GM12878 (cell line): ENCODE measurements around the gene SORCS2. TPM values are rescaled to one million over a fixed set of nuclear protein-coding genes. Genes with fewer than 3 reads are reported as not detected.

ENCODE experiments used
- ATAC-seq: fragments of 200-7000 bp; cut with Tn5 transposase; 3 replicates; pipeline ENCODE4 v1.9.1; 2020; ENCODE audit warnings: mild to moderate bottlenecking, moderate library complexity
- BruUV-seq: library from RNA; stranded (reverse); fragments of 400-500 nt; replicated peaks from 2 replicates; lab custom pipeline; 2021; lab: Mats Ljungman, UMichigan
- CTCF ChIA-PET: fragments of 300-600 bp; sonication (Branson Sonifier 250); formaldehyde crosslinking; extraction: SDS; loops from one replicate; lab custom pipeline; 2021; ENCODE audit warnings: inconsistent platforms; lab: Yijun Ruan, JAX
- POLR2A ChIA-PET: fragments of 350-600 bp; formaldehyde crosslinking; extraction: SDS; loops from one replicate; lab custom pipeline; 2021; ENCODE audit warnings: inconsistent platforms; lab: Charles Lee
- RAD21 ChIA-PET: fragments of 300-600 bp; sonication (Branson Sonifier 250); formaldehyde crosslinking; loops from one replicate; lab custom pipeline; 2023; ENCODE audit warnings: antibody characterized with exemption; ENCODE audit not compliant: unreplicated experiment; lab: Charles Lee
- SMC1A ChIA-PET: fragments of 300-600 bp; sonication (Branson Sonifier 250); formaldehyde crosslinking; loops from one replicate; lab custom pipeline; 2023; ENCODE audit not compliant: unreplicated experiment, uncharacterized antibody; lab: Charles Lee
- DNase-seq: peaks from one replicate; pipeline ENCODE4 v3.0.0-alpha.2; 2011; ENCODE audit warnings: low read depth, low spot score
- FAIRE-seq: peaks from 3 replicates; lab custom pipeline; 2011; peaks lifted over from hg19 to GRCh38; lab: Jason Lieb, UNC
- H2AFZ ChIP-seq: 2 replicates; pipeline ENCODE4 v1.6.0; 2011; ENCODE audit warnings: low read depth, low read length, control low read depth; ENCODE audit not compliant: control insufficient read depth
- H3K27ac ChIP-seq: 2 replicates; pipeline ENCODE4 v1.5.1; 2011; ENCODE audit warnings: control low read depth; ENCODE audit not compliant: control insufficient read depth, insufficient read depth
- H3K27me3 ChIP-seq, 2 experiments: replicated peaks in 1 of 2; 2 replicates each; pipeline versions ENCODE4 v1.6.0 to v1.6.1; 2011; ENCODE audit warnings: low read length in 1 of 2; ENCODE audit not compliant: control insufficient read depth in 2 of 2, insufficient read depth in 2 of 2
- H3K36me3 ChIP-seq, 2 experiments: 2 replicates each; pipeline ENCODE4 v1.5.1; 2011; ENCODE audit warnings: low read length in 1 of 2; ENCODE audit not compliant: control insufficient read depth in 2 of 2, insufficient read depth in 2 of 2
- H3K4me1 ChIP-seq: 2 replicates; pipeline ENCODE4 v1.6.1; 2011; ENCODE audit warnings: mild to moderate bottlenecking, low read length, moderate library complexity, mixed read lengths; ENCODE audit not compliant: control insufficient read depth, insufficient read depth
- H3K4me2 ChIP-seq: 2 replicates; pipeline ENCODE4 v1.6.0; 2011; ENCODE audit warnings: control low read depth; ENCODE audit not compliant: control insufficient read depth, insufficient read depth
- H3K4me3 ChIP-seq: fragments of 200-600 bp; sonication (generic); 2 replicates; pipeline ENCODE4 v1.5.1; 2016
- H3K79me2 ChIP-seq: 2 replicates; pipeline ENCODE4 v1.6.0; 2011; ENCODE audit warnings: low read length; ENCODE audit not compliant: control insufficient read depth, insufficient read depth
- H3K9ac ChIP-seq: 2 replicates; pipeline ENCODE4 v1.8.0; 2011; ENCODE audit warnings: low read length, control low read depth, mixed read lengths; ENCODE audit not compliant: control insufficient read depth, insufficient read depth
- H3K9me3 ChIP-seq: replicated peaks from 3 replicates; pipeline ENCODE4 v1.5.1; 2011; ENCODE audit warnings: mild to moderate bottlenecking, low read length; ENCODE audit not compliant: control insufficient read depth, insufficient read depth
- H4K20me1 ChIP-seq: 2 replicates; pipeline ENCODE4 v1.6.0; 2011; ENCODE audit not compliant: control insufficient read depth, insufficient read depth
- BHLHE40 ChIP-seq, 2 experiments: fragments of 450-650 bp in 1 of 2; IDR thresholded peaks; 2 replicates each; pipeline ENCODE4 v1.6.1; 2011 to 2017; ENCODE audit warnings: low read depth in 2 of 2, borderline replicate concordance in 1 of 2, improper control_type of control experiment in 1 of 2, low read length in 1 of 2, mild to moderate bottlenecking in 1 of 2
- CEBPB ChIP-seq, 2 experiments: fragments of 150-350 bp in 1 of 2; IDR thresholded peaks; 2 replicates each; pipeline ENCODE4 v1.6.1; 2012 to 2014; ENCODE audit warnings: low read depth in 2 of 2, low read length in 2 of 2, borderline replicate concordance in 1 of 2, inconsistent platforms in 1 of 2
- HDAC6 ChIP-seq: fragments of 200-600 bp; sonication (generic); IDR thresholded peaks from one replicate; pipeline ENCODE4 v1.8.0; 2017; ENCODE audit warnings: antibody characterized with exemption; ENCODE audit not compliant: unreplicated experiment
- IKZF1 ChIP-seq: fragments of 450-650 bp; conservative IDR thresholded peaks from 2 replicates; pipeline ENCODE4 v1.6.1; 2017; ENCODE audit warnings: antibody characterized with exemption, mild to moderate bottlenecking
- NFYB ChIP-seq: IDR thresholded peaks from 2 replicates; pipeline ENCODE4 v1.6.1; 2011; ENCODE audit warnings: low read depth, mild to moderate bottlenecking, low read length, improper control_type of control experiment, moderate library complexity; ENCODE audit not compliant: insufficient read depth
- PML ChIP-seq: IDR thresholded peaks from 2 replicates; pipeline ENCODE4 v1.6.1; 2012; ENCODE audit warnings: low read length, inconsistent platforms
- POLR2AphosphoS2 ChIP-seq: IDR thresholded peaks from 2 replicates; pipeline ENCODE4 v1.6.1; 2011; ENCODE audit warnings: low read depth, mild to moderate bottlenecking, low read length, improper control_type of control experiment, moderate library complexity
- SREBF2 ChIP-seq: IDR thresholded peaks from 2 replicates; pipeline ENCODE4 v1.6.1; 2012; ENCODE audit warnings: mild to moderate bottlenecking, low read length
- SUPT20H ChIP-seq: IDR thresholded peaks from 2 replicates; pipeline ENCODE4 v1.6.1; 2011; ENCODE audit warnings: low read depth, mild to moderate bottlenecking, low read length, moderate library complexity, borderline replicate concordance; ENCODE audit not compliant: control insufficient read depth
- WRNIP1 ChIP-seq: IDR thresholded peaks from 2 replicates; pipeline ENCODE4 v1.6.1; 2011; ENCODE audit warnings: low read depth, low read length, improper control_type of control experiment, borderline replicate concordance
- ZNF24 ChIP-seq: fragments of 450-650 bp; IDR thresholded peaks from 2 replicates; pipeline ENCODE4 v1.6.1; 2017; ENCODE audit warnings: antibody characterized with exemption, mild to moderate bottlenecking
- WGBS: methylation state at CpG from one replicate; pipeline ENCODE4 v1.1.6; 2016; ENCODE audit warnings: low lambda C conversion rate; ENCODE audit not compliant: insufficient replicate concordance, insufficient coverage; ENCODE audit errors: missing lambda C conversion rate; 5-methylcytosine and 5-hydroxymethylcytosine counted together
- in situ Hi-C: fragments of 300-500 bp; cut with MboI; formaldehyde crosslinking; loops from 9 replicates; pipeline ENCODE4 v1.14.3; 2018; ENCODE audit warnings: mixed read lengths
- intact Hi-C: fragments of 100-400 bp; cut with micrococcal nuclease; formaldehyde crosslinking; loops from one replicate; pipeline ENCODE4 v1.14.2; 2022; ENCODE audit not compliant: unreplicated experiment
- polyA plus RNA-seq, 11 experiments: library from polyadenylated mRNA; depleted of rRNA in 4 of 11; unstranded in 6 of 11; stranded (reverse) in 5 of 11; fragments of >200 nt; fragmentation: Nextera tagmentation in 4 of 11; fragmentation: Illumina TruSeq in 1 of 11; extraction: Ambion mirVana in 4 of 11; extraction: Trizol in 1 of 11; gene quantifications; 1 replicate in 1 of 11; 2 replicates in 10 of 11; pipeline versions ENCODE4 v1.2.1 to v1.2.3, GENCODE V29; 2011 to 2016; ENCODE audit warnings: inconsistent platforms in 2 of 11, missing spikeins in 2 of 11, low read depth in 1 of 11
- total RNA-seq, 4 experiments: library from RNA; depleted of rRNA in 3 of 4; stranded (reverse); fragments of >200 nt in 3 of 4; fragmentation: Illumina TruSeq in 1 of 4; extraction: Trizol in 1 of 4; gene quantifications; 2 replicates each; pipeline versions ENCODE4 v1.2.1 to v1.2.3, GENCODE V29; 2013 to 2021
- TF ChIP-seq, protein P1 (sequence below): fragments of 150-350 bp; IDR thresholded peaks from 2 replicates; pipeline ENCODE4 v1.6.1; 2014; ENCODE audit warnings: mild to moderate bottlenecking, low read depth, low read length
- TF ChIP-seq, protein P2 (sequence below): fragments of 450-650 bp; formaldehyde crosslinking; IDR thresholded peaks from 2 replicates; pipeline ENCODE4 v1.4.0; 2020; ENCODE audit warnings: mild to moderate bottlenecking, moderate library complexity

SORCS2 gene
- total and polyA plus RNA-seq, 10 of the 15 experiments (the other 5 are each of a cell fraction or from before 2014, with no cell fraction given), result 0.01 to 0.15 (median 0.05) TPM; not detected in 5

DNA sequence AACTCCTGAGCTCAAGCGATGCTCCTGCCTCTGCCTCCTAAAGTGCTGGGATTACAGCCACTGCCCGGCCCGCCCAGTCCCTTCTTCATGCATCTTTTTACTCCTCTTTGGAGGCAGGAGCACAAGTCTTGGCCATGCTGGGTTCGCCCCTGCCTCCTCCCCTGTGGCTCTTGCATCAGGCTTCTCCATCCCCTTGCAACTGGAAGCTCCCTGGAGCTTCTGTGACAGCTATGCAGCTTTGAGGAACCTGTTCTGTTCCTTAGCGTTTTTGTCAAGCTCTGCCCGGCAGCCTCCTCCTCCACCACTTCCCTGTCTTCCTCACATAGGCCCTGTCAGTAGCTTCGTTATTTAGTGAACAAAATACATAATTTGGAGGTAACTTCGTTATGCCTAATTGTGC lies 168.5 kb downstream of the SORCS2 start (continued):
- TF ChIP-seq HDAC6, result no peak
- no peak for TF ChIP-seq PML
- TF ChIP-seq SREBF2, result no peak
- no peak for TF ChIP-seq IKZF1
- TF ChIP-seq BHLHE40 (IDR thresholded peaks at IDR 0.05; ENCODE audit: borderline replicate concordance in 1 of 2, low read depth in 2 of 2, low read length in 1 of 2), result no peak
- TF ChIP-seq NFYB, result no peak

DNA sequence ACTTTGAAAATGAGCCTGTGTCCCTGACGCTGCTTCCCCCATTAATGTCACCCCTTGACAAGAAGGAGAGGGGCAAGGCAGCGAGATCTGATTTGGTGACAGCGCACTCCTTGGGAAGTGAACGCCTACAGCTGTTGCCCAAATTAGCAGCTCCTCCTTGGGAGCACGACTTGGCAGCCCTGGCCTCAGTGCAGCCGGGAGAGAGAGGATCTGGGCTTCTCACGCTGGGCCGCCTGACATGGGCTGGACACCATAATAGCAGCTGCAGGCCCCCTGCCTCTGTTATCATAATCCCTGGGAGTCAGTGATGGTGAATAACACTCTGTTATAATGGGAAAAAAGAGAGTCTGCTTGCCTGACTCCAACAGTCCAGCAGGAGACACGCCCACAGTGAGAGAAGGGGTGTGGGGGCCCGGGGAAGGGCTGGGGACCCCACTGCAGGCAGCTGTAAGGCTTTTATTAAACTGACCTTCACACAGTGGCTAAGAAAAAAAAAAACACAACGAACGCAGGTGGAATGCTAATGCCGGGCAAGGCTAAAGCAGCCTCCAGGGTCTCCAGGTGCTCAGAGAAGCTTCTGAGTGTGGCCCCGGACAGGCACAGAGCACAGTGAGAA lies 169.1 kb downstream of the SORCS2 start:
- Histone ChIP-seq H3K79me2 (no peaks in the 10 kb centered on the region), H2AFZ (no peak overlapping the region), H3K27me3 (no peaks in the 10 kb centered on the region), H3K9me3 (no peaks in the 10 kb centered on the region), H4K20me1 (no peaks in the 10 kb centered on the region), H3K9ac (no peak overlapping the region), H3K36me3 (no peaks in the 10 kb centered on the region), H3K4me1 (no peaks in the 10 kb centered on the region), H3K4me2 (no peak overlapping the region), H3K4me3 (no peak overlapping the region), H3K27ac (no peak overlapping the region)
- ChIA-PET POLR2A (no interaction called here), SMC1A (no interaction called here), CTCF (no interaction called here), RAD21 (no interaction called here)
- BruUV-seq, result no TSS peak
- 23% methylated on average over 9 of the region's 14 CpGs for WGBS
- ATAC-seq (no peak), DNase-seq (no peak), FAIRE-seq (no peak)
- in situ Hi-C loops, result no loop called here
- intact Hi-C loops, result no loop called here
- TF ChIP-seq, protein P1, sequence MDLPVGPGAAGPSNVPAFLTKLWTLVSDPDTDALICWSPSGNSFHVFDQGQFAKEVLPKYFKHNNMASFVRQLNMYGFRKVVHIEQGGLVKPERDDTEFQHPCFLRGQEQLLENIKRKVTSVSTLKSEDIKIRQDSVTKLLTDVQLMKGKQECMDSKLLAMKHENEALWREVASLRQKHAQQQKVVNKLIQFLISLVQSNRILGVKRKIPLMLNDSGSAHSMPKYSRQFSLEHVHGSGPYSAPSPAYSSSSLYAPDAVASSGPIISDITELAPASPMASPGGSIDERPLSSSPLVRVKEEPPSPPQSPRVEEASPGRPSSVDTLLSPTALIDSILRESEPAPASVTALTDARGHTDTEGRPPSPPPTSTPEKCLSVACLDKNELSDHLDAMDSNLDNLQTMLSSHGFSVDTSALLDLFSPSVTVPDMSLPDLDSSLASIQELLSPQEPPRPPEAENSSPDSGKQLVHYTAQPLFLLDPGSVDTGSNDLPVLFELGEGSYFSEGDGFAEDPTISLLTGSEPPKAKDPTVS, result no peak
- TF ChIP-seq BHLHE40 (IDR thresholded peaks at IDR 0.05; ENCODE audit: borderline replicate concordance in 1 of 2, low read depth in 2 of 2, low read length in 1 of 2), result no peak
- no peak for TF ChIP-seq CEBPB (IDR thresholded peaks at IDR 0.05; ENCODE audit: borderline replicate concordance in 1 of 2, low read depth in 2 of 2, low read length in 2 of 2)
- no peak for TF ChIP-seq POLR2AphosphoS2
- no peak for TF ChIP-seq WRNIP1
- no peak for TF ChIP-seq SUPT20H
- TF ChIP-seq, protein P2, sequence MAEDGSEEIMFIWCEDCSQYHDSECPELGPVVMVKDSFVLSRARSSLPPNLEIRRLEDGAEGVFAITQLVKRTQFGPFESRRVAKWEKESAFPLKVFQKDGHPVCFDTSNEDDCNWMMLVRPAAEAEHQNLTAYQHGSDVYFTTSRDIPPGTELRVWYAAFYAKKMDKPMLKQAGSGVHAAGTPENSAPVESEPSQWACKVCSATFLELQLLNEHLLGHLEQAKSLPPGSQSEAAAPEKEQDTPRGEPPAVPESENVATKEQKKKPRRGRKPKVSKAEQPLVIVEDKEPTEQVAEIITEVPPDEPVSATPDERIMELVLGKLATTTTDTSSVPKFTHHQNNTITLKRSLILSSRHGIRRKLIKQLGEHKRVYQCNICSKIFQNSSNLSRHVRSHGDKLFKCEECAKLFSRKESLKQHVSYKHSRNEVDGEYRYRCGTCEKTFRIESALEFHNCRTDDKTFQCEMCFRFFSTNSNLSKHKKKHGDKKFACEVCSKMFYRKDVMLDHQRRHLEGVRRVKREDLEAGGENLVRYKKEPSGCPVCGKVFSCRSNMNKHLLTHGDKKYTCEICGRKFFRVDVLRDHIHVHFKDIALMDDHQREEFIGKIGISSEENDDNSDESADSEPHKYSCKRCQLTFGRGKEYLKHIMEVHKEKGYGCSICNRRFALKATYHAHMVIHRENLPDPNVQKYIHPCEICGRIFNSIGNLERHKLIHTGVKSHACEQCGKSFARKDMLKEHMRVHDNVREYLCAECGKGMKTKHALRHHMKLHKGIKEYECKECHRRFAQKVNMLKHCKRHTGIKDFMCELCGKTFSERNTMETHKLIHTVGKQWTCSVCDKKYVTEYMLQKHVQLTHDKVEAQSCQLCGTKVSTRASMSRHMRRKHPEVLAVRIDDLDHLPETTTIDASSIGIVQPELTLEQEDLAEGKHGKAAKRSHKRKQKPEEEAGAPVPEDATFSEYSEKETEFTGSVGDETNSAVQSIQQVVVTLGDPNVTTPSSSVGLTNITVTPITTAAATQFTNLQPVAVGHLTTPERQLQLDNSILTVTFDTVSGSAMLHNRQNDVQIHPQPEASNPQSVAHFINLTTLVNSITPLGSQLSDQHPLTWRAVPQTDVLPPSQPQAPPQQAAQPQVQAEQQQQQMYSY, result no peak
- no peak for TF ChIP-seq ZNF24
